GM23338 (cell line): ENCODE results near the gene BMP5.

Experiments used
- CTCF ChIP-seq, 2 experiments: fragments of 200-600 bp in 1 of 2; sonication (generic) in 1 of 2; conservative IDR thresholded peaks; 2 replicates each; pipeline versions ENCODE4 v1.5.1 to v1.6.1; 2016 to 2017; ENCODE audit warnings: antibody characterized with exemption in 2 of 2, low read depth in 2 of 2, mild to moderate bottlenecking in 2 of 2, moderate library complexity in 1 of 2
- EZH2 ChIP-seq: fragments of 200-600 bp; sonication (generic); IDR thresholded peaks from one replicate; pipeline ENCODE4 v1.8.0; 2017; ENCODE audit warnings: antibody characterized with exemption, mild to moderate bottlenecking, low read depth; ENCODE audit not compliant: unreplicated experiment
- NANOG ChIP-seq: IDR thresholded peaks from 2 replicates; pipeline ENCODE4 v1.6.1; 2016; ENCODE audit warnings: antibody characterized with exemption, borderline replicate concordance
- ZNF462 ChIP-seq: fragments of 250-450 bp; sonication (Bioruptor Pico); IDR thresholded peaks from 2 replicates; pipeline ENCODE4 v1.5.0; 2020; ENCODE audit warnings: mild to moderate bottlenecking, moderate library complexity

GRCh38 chr6:55746473-55746872 lies 128.9 kb downstream of the BMP5 start:
- no peak for TF ChIP-seq ZNF462
- TF ChIP-seq CTCF (conservative IDR thresholded peaks at IDR 0.05; ENCODE audit: low read depth in 2 of 2) = no peak
- no peak for TF ChIP-seq EZH2
- TF ChIP-seq NANOG = no peak
